Measurements from ENCODE around the gene DOK7. TPM values are rescaled to one million over a fixed set of nuclear protein-coding genes. Genes with fewer than 3 reads are reported as not detected.

Gene DOK7
- total RNA-seq, 2 experiments from 2014 or later: not detected

DNA sequence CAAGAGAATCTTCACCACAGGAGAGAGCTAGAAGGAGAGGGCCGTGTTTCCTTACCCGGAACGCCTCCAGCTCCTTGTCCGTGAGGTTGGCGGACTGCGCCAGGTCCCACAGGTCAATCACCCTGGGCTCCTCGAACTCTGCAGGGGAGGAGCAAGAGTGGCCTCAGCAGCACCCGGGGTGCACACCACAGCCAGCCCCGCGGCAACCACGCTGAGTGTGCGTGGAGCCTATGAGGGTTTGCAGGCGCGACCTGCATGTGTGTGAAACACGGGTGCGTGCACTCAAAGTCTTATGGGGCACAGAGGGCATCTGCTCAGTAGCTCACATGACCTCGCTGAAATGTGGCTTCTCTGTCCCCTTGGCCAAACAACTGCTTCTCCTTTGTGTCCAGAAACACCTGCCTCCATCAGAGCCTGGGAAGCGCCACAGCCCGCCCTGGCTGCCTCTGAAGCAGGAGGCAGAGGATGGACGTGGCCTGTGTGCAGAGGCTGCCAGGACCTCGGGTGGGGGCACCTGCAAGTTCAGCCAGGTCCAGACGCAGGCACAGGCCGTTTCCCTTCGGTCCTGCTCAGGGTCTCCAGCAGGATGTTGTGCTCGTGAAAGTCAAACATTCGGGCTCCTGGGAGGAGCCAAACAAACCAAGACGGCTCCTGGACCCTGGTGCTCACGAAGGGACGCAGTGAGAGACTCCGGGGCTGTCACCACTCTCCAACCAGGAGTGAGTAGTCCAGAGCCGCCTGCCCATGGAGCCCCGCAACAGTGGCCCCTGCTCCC is 53.1 kb downstream of the DOK7 start:
- no peak overlapping the region for H3K27ac Mint-ChIP-seq
- peaks cover 39% of the 10 kb centered on the region for H3K36me3 Mint-ChIP-seq (ENCODE audit: low read depth)
- H3K4me3 Mint-ChIP-seq: no peak overlapping the region
- H3K9me3 Mint-ChIP-seq: no peaks in the 10 kb centered on the region
- intact Hi-C loops (cut with micrococcal nuclease): no loop called here
- CTCF ChIA-PET: no interaction called here
- H3K4me1 Mint-ChIP-seq (ENCODE audit: low read depth): no peaks in the 10 kb centered on the region
- no peak for DNase-seq
- H3K27me3 Mint-ChIP-seq (ENCODE audit: low read depth): no peaks in the 10 kb centered on the region

DNA sequence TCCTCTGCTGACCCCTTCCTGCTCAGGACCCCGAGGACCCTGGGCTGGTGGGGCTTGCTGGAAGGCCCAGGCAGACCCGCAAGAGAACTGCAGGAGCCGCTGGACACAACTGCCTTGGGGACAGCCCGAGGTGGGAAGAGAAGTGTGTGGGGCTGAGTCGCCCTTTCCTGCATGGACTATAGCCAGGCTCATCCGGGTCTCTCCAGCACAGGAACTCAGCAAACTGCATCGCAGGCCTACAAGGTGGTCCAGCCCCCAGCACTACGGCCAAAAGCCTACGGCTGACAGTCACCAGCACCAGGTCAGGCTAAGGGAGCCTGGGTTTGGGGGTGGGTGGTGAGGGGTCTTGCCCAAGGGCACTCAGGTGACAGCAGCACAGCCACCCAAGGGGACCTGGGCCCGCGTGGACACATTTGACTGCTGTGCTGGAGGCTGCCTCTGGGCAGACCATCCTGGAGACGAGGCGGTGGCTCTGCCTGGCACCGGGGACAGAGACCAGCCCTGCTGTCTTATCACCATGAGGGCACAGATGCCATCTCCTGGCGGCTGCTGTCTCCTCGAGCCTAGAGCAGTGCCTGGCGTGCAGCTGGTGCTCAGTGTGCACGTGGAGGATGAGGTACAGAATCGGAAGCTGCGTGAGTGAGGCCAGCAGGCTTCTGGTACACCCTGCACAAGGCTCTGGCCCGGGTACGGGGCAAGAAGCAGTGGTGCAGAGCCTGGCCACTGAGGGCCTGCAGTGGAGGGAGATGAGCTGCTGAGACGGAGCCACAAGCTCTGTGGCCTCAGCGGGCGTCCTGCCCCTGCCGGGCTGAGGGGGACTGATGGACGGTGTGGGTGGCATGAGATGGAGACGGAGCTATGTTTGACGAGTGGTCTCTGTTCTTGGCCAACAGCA is 54.0 kb downstream of the DOK7 start:
- DNase-seq: no peak
- CTCF ChIA-PET: no interaction called here
- intact Hi-C loops (cut with micrococcal nuclease): no loop called here
- H3K9me3 Mint-ChIP-seq: no peaks in the 10 kb centered on the region
- no peaks in the 10 kb centered on the region for H3K27me3 Mint-ChIP-seq (ENCODE audit: low read depth)
- H3K4me3 Mint-ChIP-seq: no peak overlapping the region
- peaks cover 34% of the 10 kb centered on the region for H3K36me3 Mint-ChIP-seq (ENCODE audit: low read depth)
- no peak overlapping the region for H3K27ac Mint-ChIP-seq
- H3K4me1 Mint-ChIP-seq (ENCODE audit: low read depth): no peaks in the 10 kb centered on the region

DNA sequence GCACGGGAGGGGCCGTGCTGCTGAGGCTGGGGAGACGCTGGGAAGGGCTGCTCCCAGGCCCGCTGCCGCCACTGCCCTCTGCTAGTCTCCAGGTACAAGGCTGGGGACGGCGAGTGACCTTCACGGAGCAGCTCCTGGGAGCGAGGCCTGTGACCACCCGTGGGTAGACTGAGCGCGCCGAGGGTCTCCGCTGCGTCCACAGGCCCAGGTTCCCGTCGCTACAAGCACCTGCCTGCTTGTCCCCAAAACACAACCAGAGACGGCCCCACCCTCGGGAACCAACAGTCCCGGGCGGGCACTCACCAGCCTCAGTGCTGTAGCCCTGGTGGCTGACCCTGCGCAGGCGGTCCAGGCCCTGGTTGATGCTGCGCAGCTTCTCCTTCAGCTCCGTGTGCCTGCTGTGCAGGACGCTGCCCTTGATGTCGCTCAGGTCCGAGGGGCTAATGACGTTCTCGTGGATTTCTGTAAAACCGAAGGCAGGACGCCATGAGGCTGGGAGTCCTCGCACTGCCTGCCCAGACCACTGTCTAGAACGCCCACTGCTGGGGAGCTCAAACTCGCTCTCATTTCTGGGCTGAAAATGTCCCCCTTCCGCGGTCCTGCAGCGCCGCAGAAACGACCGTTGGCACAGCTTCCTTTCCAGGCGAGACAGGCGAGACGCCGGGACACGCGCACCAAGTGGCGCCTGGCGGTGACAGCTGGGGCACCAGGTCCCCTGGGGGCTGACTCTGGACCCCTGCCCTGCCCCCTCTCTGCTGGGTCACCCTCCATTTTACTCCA is 54.8 kb downstream of the DOK7 start:
- no peaks in the 10 kb centered on the region for H3K4me1 Mint-ChIP-seq (ENCODE audit: low read depth)
- H3K36me3 Mint-ChIP-seq (ENCODE audit: low read depth): peaks cover 26% of the 10 kb centered on the region
- no peaks in the 10 kb centered on the region for H3K9me3 Mint-ChIP-seq
- no peak overlapping the region for H3K27ac Mint-ChIP-seq
- intact Hi-C loops (cut with micrococcal nuclease): no loop called here
- CTCF ChIA-PET: no interaction called here
- no peaks in the 10 kb centered on the region for H3K27me3 Mint-ChIP-seq (ENCODE audit: low read depth)
- H3K4me3 Mint-ChIP-seq: no peak overlapping the region
- DNase-seq: no peak

DNA sequence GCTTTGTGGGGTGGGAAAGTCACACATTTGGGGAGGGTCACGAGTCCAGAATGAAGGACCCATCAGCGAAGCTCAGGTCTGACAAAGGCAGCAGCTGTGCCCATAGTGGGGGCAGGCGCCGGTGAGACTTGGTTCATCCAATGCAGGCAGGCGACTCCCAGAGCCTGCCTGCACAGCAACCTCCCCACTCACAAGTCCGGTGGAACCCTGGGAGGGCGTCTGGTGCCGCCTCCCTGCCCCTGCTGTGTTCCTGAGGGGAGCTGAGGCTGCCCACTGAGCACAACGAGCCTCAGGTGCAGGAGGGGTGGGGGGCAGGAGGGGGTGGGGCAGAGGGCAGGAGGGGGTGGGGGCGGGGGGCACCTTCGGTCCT is 55.4 kb downstream of the DOK7 start:
- Mint-ChIP-seq H3K4me1 (ENCODE audit: low read depth) (no peaks in the 10 kb centered on the region), H3K36me3 (ENCODE audit: low read depth) (peaks cover 20% of the 10 kb centered on the region), H3K27me3 (ENCODE audit: low read depth) (no peaks in the 10 kb centered on the region), H3K4me3 (no peak overlapping the region), H3K27ac (no peak overlapping the region), H3K9me3 (no peaks in the 10 kb centered on the region)
- CTCF ChIA-PET: no interaction called here
- intact Hi-C loops (cut with micrococcal nuclease): no loop called here
- no peak for DNase-seq

DNA sequence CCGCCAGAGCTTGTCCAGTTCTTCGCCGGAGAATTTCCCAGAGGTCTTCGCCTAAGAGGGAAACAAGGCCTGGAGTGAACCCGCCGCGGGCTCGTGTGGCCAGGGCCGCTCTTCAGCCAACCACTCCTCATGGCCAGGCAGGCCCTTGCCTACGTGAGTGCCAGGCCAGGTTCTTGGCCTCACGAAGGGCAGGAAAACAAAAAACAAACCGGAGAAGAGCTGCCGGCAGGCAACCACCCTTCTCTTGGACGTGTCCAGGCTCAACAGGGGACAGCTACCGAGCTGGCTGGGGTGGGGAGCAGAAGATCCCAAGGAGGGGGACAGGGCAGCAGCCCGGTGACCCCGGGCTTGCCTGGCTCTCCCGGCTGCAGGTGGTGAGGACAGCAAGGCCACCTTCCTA is 55.8 kb downstream of the DOK7 start:
- H3K27ac Mint-ChIP-seq: no peak overlapping the region
- H3K4me1 Mint-ChIP-seq (ENCODE audit: low read depth): no peaks in the 10 kb centered on the region
- no peak for DNase-seq
- intact Hi-C loops (cut with micrococcal nuclease): no loop called here
- CTCF ChIA-PET: no interaction called here
- H3K27me3 Mint-ChIP-seq (ENCODE audit: low read depth): no peaks in the 10 kb centered on the region
- H3K4me3 Mint-ChIP-seq: no peak overlapping the region
- H3K9me3 Mint-ChIP-seq: no peaks in the 10 kb centered on the region
- H3K36me3 Mint-ChIP-seq (ENCODE audit: low read depth): peaks cover 15% of the 10 kb centered on the region

DNA sequence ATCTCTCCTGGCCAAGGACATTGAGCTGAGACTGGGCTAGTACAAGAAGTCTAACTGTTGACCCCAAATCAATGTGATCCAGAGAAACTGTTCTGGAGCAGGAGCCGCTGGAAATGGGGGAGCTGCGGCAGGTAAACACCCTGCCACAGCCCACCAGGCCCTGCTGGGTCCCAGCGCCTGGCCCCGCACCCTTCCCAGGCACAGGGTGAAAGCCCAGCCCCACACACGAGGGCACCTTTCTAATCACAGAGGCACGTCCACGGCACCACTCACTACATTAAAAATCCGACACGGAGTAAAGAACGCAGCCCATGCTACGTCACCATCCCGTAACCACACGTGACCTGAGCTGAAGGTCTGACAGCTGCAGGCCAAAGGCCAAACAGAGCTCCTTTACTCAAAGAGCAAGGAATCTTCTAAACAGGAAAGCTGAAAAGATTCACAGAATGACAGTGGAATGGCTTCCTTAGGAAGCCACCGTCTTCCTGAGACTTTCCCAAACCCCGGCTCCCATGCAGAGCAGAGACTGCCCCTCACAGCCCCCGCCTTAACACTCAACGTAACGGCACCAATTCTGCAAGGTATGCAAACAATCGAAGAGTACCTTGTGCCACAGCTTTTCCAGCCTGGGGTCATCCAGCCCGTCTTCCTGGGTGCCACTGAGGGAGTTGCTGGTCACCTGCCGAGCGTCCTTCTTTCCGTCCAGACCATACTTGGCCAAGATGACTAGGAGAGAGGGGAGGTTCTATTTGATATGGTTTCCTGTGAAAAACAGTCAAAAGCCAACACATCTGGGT is 56.6 kb downstream of the DOK7 start:
- Mint-ChIP-seq H3K27ac (no peak overlapping the region), H3K4me1 (ENCODE audit: low read depth) (no peaks in the 10 kb centered on the region), H3K4me3 (no peak overlapping the region), H3K27me3 (ENCODE audit: low read depth) (no peaks in the 10 kb centered on the region), H3K9me3 (no peaks in the 10 kb centered on the region), H3K36me3 (ENCODE audit: low read depth) (peaks cover 14% of the 10 kb centered on the region)
- intact Hi-C loops (cut with micrococcal nuclease): no loop called here
- no peak for DNase-seq
- CTCF ChIA-PET: no interaction called here

DNA sequence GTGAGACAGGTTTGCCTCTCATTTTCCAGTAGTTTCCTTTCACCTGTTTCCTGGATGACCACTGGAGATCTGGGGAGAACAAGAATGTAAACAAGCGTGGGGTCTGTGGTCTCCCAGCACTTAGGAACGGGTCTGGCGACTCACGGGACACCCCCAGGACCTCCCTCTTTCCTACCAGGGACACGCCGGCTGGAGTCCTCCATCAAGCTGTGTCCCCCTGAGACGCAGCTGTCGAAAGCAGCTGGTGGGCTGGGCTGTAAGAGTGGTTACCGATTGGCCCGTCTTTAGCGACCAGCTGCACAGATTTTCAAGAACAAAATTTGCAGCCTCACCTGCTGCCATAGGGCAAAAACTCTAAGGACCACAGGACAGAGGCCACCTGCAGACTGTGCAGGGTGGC is 57.2 kb downstream of the DOK7 start:
- H3K4me3 Mint-ChIP-seq: no peak overlapping the region
- H3K36me3 Mint-ChIP-seq (ENCODE audit: low read depth): peaks cover 11% of the 10 kb centered on the region
- no peaks in the 10 kb centered on the region for H3K9me3 Mint-ChIP-seq
- DNase-seq: no peak
- H3K27me3 Mint-ChIP-seq (ENCODE audit: low read depth): no peaks in the 10 kb centered on the region
- CTCF ChIA-PET: no interaction called here
- no peak overlapping the region for H3K27ac Mint-ChIP-seq
- intact Hi-C loops (cut with micrococcal nuclease): no loop called here
- no peaks in the 10 kb centered on the region for H3K4me1 Mint-ChIP-seq (ENCODE audit: low read depth)

DNA sequence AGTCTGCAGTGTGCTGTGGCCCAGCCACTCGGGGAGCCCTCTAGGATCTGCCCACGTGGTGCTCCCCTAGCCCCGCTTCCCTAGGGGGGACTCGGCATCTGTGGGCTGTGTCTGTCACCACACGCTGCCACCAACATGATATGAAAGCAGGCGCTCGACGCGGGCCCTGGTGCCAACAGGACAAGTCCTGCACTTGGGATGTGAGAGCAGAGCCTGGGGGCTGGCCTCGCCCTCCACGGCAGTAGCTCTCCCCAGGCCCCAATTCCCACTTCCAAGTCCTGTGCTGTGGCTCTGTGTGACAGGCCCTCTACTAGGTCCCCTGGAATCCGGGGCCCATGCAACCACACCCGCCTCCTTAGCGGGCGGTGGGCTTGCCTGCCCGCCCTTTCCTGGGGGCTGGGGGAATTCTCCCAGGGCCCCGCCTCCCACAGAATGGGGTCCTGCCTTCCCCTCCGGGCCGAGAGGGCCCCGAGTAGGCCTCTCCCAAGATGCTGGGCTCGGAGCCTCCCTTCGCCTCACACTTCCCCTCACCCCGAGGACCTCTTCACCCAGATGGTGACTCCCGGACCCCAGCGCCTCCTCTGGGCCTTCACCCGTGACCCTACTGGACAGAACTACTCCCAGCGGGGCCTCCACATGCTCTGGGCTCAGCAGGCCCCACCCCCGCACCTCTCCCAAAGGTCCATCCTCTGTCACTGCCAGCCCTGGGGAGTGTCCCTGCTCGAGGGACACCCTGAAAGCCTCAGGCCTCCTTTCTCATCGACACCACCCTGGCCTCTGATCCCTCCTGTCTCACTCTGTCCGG is 57.9 kb downstream of the DOK7 start:
- DNase-seq: no peak
- Mint-ChIP-seq H3K27me3 (ENCODE audit: low read depth) (no peaks in the 10 kb centered on the region), H3K9me3 (no peaks in the 10 kb centered on the region), H3K4me3 (no peak overlapping the region), H3K4me1 (ENCODE audit: low read depth) (no peaks in the 10 kb centered on the region), H3K27ac (no peak overlapping the region), H3K36me3 (ENCODE audit: low read depth) (peaks cover 11% of the 10 kb centered on the region)
- intact Hi-C loops (cut with micrococcal nuclease): no loop called here
- CTCF ChIA-PET: no interaction called here

DNA sequence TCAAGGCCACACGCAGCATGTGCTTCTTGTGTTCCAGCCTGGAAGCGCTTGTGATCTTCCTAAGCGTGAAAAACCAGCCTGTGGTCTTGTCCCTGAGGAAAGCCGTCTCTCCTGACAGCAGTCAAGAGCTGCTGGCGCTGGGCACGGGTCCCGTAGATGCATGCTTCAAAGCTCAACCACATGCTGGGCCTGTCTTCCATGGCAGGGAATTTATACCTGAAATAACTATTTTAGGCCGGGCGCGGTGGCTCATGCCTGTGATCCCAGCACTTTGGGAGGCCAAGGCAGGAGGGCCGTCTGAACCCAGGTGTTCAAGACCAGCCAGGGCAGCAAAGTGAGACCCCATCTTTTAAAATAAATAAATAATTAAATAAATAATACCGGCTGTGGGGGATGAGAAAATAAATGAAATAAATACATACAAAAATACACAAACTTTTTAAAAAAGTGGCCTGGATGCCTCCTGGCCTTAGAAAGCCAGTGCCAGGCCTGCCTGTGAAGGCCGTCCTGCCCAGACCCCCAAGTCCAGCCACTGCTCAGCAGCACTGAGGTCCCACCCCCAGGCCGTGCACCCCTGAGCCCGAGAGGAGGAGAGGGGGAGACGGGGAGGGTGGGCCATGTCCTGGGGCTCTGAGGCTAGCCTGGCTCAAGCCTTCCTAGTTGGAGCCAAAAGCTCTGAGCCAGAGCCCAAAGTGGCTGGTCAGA is 58.7 kb downstream of the DOK7 start:
- intact Hi-C loops (cut with micrococcal nuclease): no loop called here
- CTCF ChIA-PET: no interaction called here
- H3K27me3 Mint-ChIP-seq (ENCODE audit: low read depth): no peaks in the 10 kb centered on the region
- DNase-seq: no peak
- no peak overlapping the region for H3K4me3 Mint-ChIP-seq
- H3K36me3 Mint-ChIP-seq (ENCODE audit: low read depth): peaks cover 11% of the 10 kb centered on the region
- peaks cover 2% of the 10 kb centered on the region for H3K4me1 Mint-ChIP-seq (ENCODE audit: low read depth)
- no peaks in the 10 kb centered on the region for H3K9me3 Mint-ChIP-seq
- H3K27ac Mint-ChIP-seq: no peak overlapping the region

DNA sequence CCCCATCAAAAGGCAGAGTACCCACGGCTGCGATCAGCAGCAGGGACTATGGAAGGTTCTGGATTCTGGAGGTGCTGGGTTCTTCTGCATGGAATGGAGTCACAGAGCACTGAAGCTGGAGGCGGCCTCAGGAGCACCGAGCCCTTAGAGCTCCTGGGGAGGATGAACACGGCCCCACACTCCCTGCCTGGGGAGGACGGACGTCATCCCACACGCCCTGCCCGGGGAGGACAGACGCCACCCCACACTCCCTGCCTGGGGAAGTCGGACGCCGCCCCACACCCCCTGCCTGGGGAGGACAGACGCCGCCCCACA is 59.2 kb downstream of the DOK7 start:
- Mint-ChIP-seq H3K4me3 (no peak overlapping the region), H3K9me3 (no peaks in the 10 kb centered on the region), H3K27ac (no peak overlapping the region), H3K27me3 (ENCODE audit: low read depth) (no peaks in the 10 kb centered on the region), H3K36me3 (ENCODE audit: low read depth) (peaks cover 9% of the 10 kb centered on the region), H3K4me1 (ENCODE audit: low read depth) (peaks cover 2% of the 10 kb centered on the region)
- intact Hi-C loops (cut with micrococcal nuclease): no loop called here
- CTCF ChIA-PET: no interaction called here
- DNase-seq: no peak

DNA sequence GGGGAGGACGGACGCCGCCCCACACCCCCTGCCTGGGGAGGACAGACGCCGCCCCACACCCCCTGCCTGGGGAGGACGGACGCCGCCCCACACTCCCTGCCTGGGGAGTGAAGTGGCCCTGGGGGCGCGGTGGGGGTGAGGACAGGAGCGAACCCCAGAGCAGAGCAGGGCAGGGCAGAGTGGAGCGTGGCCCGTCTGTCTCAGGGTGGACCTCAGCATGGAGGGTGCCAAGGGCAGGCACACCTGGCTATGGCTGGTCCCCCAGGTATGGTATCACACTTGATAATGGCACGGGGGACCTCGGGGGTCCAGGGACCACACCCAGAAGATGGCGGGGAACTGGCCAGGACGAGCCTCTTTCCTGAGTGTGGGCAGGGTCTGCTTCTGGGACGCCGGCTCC is 59.5 kb downstream of the DOK7 start:
- H3K9me3 Mint-ChIP-seq: no peaks in the 10 kb centered on the region
- H3K4me3 Mint-ChIP-seq: no peak overlapping the region
- DNase-seq: no peak
- H3K27ac Mint-ChIP-seq: no peak overlapping the region
- CTCF ChIA-PET: no interaction called here
- H3K27me3 Mint-ChIP-seq (ENCODE audit: low read depth): no peaks in the 10 kb centered on the region
- intact Hi-C loops (cut with micrococcal nuclease): no loop called here
- peaks cover 5% of the 10 kb centered on the region for H3K36me3 Mint-ChIP-seq (ENCODE audit: low read depth)
- H3K4me1 Mint-ChIP-seq (ENCODE audit: low read depth): peaks cover 2% of the 10 kb centered on the region

All from activated naive CD4-positive, alpha-beta T cell treated with anti-CD3 and anti-CD28 coated beads for 36 hours (primary cell).